A673 (cell line): ENCODE data around the gene ZNF718.

Experiments used
- EZH2 ChIP-seq: fragments of 200-600 bp; sonication (generic); IDR thresholded peaks from 2 replicates; pipeline ENCODE4 v1.6.1; 2017; ENCODE audit warnings: borderline replicate concordance, low read depth, mild to moderate bottlenecking, mixed read lengths, antibody characterized with exemption, low read length; ENCODE audit not compliant: poor library complexity, severe bottlenecking
- TF ChIP-seq, protein P1 (sequence below): fragments of 300-800, 200-600 bp; sonication (generic); conservative IDR thresholded peaks from 2 replicates; pipeline ENCODE4 v1.5.1; 2017; ENCODE audit warnings: low read depth, mild to moderate bottlenecking, antibody characterized with exemption, low read length, moderate library complexity, mixed read lengths

DNA sequence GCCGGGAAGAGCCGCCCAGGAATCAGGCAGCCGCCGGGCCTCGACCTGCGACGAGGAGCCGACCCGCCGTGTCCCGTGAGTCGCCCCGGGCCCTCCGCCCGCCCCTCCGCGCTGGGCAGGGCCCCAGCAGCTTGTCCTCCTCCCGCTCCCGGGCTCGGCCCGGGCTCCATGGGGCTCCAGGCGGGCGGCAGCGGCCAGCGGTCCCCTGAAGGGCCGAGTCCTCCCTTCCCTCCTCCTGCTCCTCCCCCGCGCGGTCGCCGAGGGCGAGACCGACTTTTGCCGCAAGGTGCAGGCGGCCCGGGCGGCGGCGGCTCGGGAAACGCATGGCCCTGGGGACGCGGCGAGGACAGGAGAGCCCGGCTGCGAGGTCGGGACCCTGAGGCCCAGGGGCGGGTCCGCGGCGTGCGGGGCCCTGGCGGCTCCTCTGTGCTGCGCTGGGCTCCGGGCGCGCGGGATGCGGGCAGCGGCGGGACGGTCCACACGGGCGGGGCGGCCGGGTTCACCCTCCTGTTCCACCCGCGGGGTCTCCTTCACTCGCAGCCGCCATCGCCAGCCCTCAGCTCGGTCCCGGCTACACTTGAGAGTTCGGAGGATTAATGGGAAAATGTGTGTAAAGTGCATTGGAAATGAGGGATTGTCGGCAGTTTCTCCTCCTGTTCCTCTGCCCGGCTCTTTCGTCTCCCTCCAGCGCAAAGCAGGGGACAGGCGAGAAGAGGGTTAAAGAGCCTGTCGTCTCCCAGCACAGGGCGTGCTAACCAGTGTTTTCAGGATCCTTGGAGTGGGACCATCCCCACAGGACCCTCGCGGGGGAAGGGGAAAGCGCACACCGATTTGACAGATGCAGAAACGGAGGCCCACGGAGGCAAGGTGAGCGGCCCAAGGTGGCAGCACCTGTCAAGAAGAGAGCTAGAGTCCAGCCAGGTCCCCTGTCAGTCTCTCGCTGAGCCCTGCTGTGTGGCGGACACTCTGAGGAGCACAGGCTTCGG, 16.6 kb upstream of the ZNF718 start:
- TF ChIP-seq, protein P1, sequence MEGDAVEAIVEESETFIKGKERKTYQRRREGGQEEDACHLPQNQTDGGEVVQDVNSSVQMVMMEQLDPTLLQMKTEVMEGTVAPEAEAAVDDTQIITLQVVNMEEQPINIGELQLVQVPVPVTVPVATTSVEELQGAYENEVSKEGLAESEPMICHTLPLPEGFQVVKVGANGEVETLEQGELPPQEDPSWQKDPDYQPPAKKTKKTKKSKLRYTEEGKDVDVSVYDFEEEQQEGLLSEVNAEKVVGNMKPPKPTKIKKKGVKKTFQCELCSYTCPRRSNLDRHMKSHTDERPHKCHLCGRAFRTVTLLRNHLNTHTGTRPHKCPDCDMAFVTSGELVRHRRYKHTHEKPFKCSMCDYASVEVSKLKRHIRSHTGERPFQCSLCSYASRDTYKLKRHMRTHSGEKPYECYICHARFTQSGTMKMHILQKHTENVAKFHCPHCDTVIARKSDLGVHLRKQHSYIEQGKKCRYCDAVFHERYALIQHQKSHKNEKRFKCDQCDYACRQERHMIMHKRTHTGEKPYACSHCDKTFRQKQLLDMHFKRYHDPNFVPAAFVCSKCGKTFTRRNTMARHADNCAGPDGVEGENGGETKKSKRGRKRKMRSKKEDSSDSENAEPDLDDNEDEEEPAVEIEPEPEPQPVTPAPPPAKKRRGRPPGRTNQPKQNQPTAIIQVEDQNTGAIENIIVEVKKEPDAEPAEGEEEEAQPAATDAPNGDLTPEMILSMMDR: no peak
- no peak for TF ChIP-seq EZH2
